NB4 (cell line): Measurements from ENCODE around the gene CALML3.

ENCODE experiments used
- DNase-seq: peaks from one replicate; pipeline ENCODE4 v3.0.0; 2010; ENCODE audit warnings: low read depth
- H3K4me3 ChIP-seq: one replicate; pipeline ENCODE4 v1.5.1; 2011; ENCODE audit warnings: mild to moderate bottlenecking, low read depth, low read length, moderate library complexity
- MYC ChIP-seq: IDR thresholded peaks from 2 replicates; pipeline ENCODE4 v1.6.1; 2011; ENCODE audit warnings: low read depth, low read length
- POLR2A ChIP-seq: IDR thresholded peaks from 2 replicates; pipeline ENCODE4 v1.6.1; 2011; ENCODE audit warnings: mild to moderate bottlenecking; ENCODE audit not compliant: insufficient read length; ENCODE audit errors: extremely low read depth
- TF ChIP-seq, protein P1 (sequence below): IDR thresholded peaks from one replicate; pipeline ENCODE4 v1.5.1; 2012; ENCODE audit warnings: low read depth, low read length
- TF ChIP-seq, protein P2 (sequence below): IDR thresholded peaks from 2 replicates; pipeline ENCODE4 v1.6.1; 2011; ENCODE audit warnings: low read depth, low read length

The CALML3 gene

DNA sequence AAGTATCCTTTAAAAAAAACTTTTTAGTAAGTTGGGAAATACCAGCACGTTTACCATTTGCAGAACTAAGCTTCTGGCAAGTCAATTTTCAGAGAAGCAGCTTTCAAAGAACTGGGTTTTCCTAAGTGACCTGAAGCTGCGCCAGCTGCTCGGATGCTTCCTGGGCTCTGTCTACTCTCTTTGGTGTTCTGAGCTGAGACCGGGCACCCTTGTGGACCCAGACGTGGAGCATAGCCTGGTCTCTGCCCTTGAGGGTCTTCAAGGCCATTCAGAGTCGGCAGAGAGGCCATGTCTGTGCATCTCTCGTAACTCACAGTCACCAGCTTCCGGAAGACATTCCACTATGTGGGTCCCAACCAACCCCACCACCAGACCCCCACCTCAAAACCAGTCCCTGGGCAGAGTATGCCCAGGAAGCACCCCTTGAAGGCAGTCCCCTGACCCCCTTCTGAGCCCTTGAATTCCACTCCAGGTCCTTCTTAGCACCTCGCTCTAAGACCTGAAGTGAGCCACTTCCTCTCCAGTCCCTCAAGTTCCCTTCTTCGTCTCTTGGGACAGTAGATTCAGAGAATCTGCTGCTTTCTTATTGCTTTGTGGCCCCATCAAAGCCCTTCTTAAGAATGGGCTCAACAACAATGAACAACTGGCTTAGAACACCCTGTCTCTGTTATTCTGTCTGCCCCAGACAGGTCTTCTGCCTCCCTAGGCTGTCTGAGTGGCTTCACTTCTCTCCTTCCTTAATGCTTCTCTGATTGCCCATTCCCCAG, 33.9 kb upstream of the CALML3 start:
- DNase-seq, result peak; percentile 62

DNA sequence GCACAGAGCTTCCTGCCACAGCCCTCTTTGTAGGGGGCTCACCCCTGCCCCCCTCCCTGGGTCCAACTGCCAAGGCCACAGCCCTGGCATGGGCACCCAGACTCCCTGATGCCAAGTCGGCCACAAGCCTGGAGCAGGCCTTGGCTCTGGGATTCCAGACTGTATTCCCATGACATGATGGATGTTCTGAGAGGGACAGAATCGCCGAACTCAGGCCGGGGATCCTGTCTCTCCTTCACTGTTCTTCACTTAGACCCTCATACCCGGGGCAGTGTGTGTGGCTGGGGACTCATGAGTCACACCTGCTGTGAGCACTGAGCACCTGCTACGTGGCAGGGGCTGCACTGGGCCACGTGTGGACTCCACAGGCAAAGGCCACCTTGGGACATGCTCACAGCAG, 33.3 kb upstream of the CALML3 start:
- no peak overlapping the region for H3K4me3 ChIP-seq
- no peak for TF ChIP-seq MYC
- TF ChIP-seq, protein P1, sequence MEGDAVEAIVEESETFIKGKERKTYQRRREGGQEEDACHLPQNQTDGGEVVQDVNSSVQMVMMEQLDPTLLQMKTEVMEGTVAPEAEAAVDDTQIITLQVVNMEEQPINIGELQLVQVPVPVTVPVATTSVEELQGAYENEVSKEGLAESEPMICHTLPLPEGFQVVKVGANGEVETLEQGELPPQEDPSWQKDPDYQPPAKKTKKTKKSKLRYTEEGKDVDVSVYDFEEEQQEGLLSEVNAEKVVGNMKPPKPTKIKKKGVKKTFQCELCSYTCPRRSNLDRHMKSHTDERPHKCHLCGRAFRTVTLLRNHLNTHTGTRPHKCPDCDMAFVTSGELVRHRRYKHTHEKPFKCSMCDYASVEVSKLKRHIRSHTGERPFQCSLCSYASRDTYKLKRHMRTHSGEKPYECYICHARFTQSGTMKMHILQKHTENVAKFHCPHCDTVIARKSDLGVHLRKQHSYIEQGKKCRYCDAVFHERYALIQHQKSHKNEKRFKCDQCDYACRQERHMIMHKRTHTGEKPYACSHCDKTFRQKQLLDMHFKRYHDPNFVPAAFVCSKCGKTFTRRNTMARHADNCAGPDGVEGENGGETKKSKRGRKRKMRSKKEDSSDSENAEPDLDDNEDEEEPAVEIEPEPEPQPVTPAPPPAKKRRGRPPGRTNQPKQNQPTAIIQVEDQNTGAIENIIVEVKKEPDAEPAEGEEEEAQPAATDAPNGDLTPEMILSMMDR, result no peak
- TF ChIP-seq POLR2A, result no peak
- TF ChIP-seq, protein P2, sequence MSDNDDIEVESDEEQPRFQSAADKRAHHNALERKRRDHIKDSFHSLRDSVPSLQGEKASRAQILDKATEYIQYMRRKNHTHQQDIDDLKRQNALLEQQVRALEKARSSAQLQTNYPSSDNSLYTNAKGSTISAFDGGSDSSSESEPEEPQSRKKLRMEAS, result no peak
- DNase-seq, result no peak

More for the DNA sequence above, 33.9 kb upstream of the CALML3 start:
- TF ChIP-seq MYC (no peak), POLR2A (no peak)
- TF ChIP-seq, protein P2, result no peak
- TF ChIP-seq, protein P1, result no peak
- no peak overlapping the region for H3K4me3 ChIP-seq

DNA sequence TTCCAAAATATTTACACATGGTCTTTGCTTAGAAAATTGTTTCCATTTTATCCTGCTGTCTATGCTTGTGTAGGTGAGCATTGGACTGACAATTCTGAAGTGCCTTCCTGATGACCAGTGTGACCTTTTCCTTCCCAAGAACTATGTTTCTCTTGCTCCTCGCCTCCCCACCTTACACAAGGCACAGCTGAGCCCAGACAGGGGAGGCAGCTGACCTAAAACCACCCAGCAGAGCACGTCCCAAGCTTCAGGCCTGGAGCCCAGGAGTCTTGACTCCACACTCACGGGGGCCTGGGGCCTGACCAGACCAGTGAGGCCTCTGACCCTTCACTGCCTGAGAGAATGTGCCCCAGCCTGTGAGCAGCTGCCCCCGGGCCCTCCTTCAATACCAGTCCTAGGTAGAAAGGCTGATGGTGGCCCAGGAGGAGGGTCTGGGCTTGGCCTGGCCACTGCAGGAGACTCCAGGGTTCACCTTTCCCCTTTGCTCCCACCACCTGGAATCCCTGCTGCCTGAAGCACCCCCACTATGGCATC, 32.4 kb upstream of the CALML3 start:
- no peak overlapping the region for H3K4me3 ChIP-seq
- DNase-seq, result no peak
- TF ChIP-seq, protein P2, result no peak
- TF ChIP-seq, protein P1, result no peak
- TF ChIP-seq POLR2A, result no peak

DNA sequence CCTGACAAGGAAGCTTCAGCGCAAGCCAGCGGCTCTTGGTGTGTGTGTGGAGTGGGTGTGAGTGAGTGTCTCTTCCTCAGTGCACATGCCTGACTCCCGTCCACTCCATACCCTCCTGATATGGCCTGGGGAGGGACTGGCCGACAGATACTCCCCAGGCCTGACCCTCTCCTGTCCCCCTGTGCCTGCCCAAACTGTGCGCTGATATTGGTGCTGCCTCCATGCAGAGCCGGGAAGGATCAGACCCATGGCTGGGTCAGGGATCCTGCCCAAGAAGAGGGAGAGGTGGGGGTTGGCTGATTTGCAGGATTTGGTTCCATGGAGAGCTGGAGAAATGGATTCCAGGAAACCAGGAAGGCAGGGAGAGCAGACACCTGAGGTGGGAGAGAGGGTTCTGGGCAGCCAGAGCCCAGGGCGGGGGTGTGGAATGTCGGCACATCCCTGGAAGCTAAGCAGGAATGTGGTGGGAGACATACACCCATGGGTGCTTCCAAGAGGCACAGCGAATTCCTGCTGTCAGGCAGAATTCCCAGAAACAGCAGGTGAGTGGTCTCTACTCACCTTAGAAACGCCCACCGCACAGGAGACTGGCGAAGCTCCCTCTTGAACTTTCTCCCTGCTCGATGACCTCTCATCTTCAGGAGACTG, 31.7 kb upstream of the CALML3 start:
- H3K4me3 ChIP-seq, result no peak overlapping the region
- DNase-seq, result no peak
- TF ChIP-seq POLR2A (no peak), MYC (no peak)
- TF ChIP-seq, protein P1, result no peak

DNA sequence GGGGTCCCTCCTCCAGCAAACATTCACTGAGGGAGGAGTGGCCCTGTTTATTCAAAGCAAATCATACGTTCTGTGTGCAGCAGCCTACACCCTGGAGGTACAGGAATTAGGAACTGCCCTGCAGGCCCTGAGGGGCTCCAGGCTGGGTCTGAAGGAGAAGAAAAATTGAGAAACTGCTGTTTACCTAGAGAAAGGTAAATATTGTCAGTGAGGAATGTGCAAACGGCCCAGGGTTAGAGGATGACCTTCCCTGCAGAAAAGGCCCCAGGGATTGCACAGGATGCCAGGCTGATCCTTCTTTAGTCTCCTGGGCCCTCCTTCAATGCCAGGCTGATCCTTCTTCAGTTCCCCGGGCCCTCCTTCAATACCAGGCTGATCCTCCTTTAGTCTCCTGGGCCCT, 31.1 kb upstream of the CALML3 start:
- DNase-seq, result no peak
- no peak overlapping the region for H3K4me3 ChIP-seq
- TF ChIP-seq, protein P1, result no peak
- TF ChIP-seq, protein P2, result no peak
- no peak for TF ChIP-seq MYC
- TF ChIP-seq POLR2A, result no peak
